Measurements from ENCODE around the gene HGFAC. TPM values are rescaled to one million over a fixed set of nuclear protein-coding genes. Genes with fewer than 3 reads are reported as not detected.

The HGFAC gene
- total RNA-seq, 1 experiment from 2014 or later, result 1.3 TPM

DNA sequence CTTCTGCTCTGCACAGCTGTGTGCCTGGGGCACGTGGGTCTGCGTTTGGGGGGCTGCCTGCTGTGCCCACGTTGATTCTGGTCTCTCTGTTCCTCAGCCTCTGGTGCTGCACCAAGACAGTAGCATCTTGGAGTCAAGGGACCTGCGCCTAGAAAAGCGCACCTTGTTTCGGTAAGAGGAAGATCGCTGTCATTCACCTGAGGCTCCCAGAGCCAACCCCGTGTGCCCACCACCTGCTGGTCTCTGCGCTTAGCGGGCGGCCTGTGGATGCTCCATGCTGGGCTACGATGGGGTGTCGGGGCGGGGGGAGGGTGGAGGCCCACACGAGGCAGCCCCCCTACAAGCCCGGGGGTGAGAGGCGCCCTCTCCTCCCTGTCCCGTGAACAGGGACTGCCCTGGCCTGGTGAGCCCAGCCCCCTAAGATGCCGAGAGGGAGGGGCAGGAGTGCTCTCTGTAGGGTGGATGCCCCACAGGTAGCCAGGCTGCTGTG, 18.9 kb upstream of the HGFAC start:
- Histone ChIP-seq H3K9me3 (ENCODE audit: insufficient read depth, low read depth) (no peaks in the 10 kb centered on the region), H3K4me2 (no peak overlapping the region), H3K79me2 (ENCODE audit: low read depth) (no peaks in the 10 kb centered on the region), H2AFZ (no peak overlapping the region), H3F3A (ENCODE audit: insufficient read depth, low read depth) (no peaks in the 10 kb centered on the region), H3K36me3 (ENCODE audit: low read depth) (no peaks in the 10 kb centered on the region), H4K20me1 (ENCODE audit: insufficient read depth) (no peaks in the 10 kb centered on the region), H3K27me3 (ENCODE audit: insufficient read depth, low read depth) (no peaks in the 10 kb centered on the region), H3K4me3 (no peak overlapping the region), H3K4me1 (replicated peaks; ENCODE audit: insufficient read depth) (no peaks in the 10 kb centered on the region), H3K9me2 (ENCODE audit: insufficient read depth) (no peaks in the 10 kb centered on the region), H3K27ac (no peak overlapping the region)
- BruUV-seq (replicated peaks), result no TSS peak
- no peak for TF ChIP-seq EZH2 (IDR thresholded peaks at IDR 0.05; ENCODE audit: low read depth)
- TF ChIP-seq, protein P1, sequence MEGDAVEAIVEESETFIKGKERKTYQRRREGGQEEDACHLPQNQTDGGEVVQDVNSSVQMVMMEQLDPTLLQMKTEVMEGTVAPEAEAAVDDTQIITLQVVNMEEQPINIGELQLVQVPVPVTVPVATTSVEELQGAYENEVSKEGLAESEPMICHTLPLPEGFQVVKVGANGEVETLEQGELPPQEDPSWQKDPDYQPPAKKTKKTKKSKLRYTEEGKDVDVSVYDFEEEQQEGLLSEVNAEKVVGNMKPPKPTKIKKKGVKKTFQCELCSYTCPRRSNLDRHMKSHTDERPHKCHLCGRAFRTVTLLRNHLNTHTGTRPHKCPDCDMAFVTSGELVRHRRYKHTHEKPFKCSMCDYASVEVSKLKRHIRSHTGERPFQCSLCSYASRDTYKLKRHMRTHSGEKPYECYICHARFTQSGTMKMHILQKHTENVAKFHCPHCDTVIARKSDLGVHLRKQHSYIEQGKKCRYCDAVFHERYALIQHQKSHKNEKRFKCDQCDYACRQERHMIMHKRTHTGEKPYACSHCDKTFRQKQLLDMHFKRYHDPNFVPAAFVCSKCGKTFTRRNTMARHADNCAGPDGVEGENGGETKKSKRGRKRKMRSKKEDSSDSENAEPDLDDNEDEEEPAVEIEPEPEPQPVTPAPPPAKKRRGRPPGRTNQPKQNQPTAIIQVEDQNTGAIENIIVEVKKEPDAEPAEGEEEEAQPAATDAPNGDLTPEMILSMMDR (conservative IDR thresholded peaks at IDR 0.05), result no peak
- no peak for DNase-seq
- CTCF ChIA-PET, result no interaction called here
- POLR2A ChIA-PET (ENCODE audit: unreplicated experiment), result no interaction called here
- intact Hi-C loops (cut with micrococcal nuclease; ENCODE audit: unreplicated experiment), result no loop called here

DNA sequence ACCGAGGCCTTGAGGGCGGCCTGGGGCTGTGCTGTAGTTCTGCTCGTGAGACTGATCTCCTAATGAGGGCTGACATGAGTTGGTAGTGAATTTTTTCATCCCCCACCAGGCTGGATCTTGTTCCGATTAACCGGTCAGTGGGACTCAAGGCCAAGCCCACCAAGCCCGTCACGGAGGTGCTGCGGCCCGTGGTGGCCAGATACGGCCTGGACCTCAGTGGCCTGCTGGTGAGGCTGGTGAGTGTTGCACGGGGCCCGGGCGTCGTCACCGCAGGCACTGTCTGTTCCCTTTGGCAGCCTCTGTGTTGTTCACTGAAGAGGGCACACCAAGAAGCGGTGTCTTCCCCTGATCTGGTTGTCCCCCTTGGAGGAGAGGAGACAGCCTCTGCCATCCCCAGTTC, 18.4 kb upstream of the HGFAC start:
- intact Hi-C loops (cut with micrococcal nuclease; ENCODE audit: unreplicated experiment), result no loop called here
- no peak overlapping the region for H3K4me3 ChIP-seq
- TF ChIP-seq EZH2 (IDR thresholded peaks at IDR 0.05; ENCODE audit: low read depth), result no peak
- TF ChIP-seq, protein P1 (conservative IDR thresholded peaks at IDR 0.05), result no peak
- no peak for DNase-seq
- H3K27ac ChIP-seq, result no peak overlapping the region
- H3K36me3 ChIP-seq (ENCODE audit: low read depth), result no peaks in the 10 kb centered on the region
- H3K4me2 ChIP-seq, result no peak overlapping the region
- no TSS peak for BruUV-seq (replicated peaks)
- H3K79me2 ChIP-seq (ENCODE audit: low read depth), result no peaks in the 10 kb centered on the region
- POLR2A ChIA-PET (ENCODE audit: unreplicated experiment), result no interaction called here
- H3K27me3 ChIP-seq (ENCODE audit: insufficient read depth, low read depth), result no peaks in the 10 kb centered on the region
- no peaks in the 10 kb centered on the region for H3F3A ChIP-seq (ENCODE audit: insufficient read depth, low read depth)
- H4K20me1 ChIP-seq (ENCODE audit: insufficient read depth), result no peaks in the 10 kb centered on the region
- H3K9me2 ChIP-seq (ENCODE audit: insufficient read depth), result no peaks in the 10 kb centered on the region
- H3K4me1 ChIP-seq (replicated peaks; ENCODE audit: insufficient read depth), result no peaks in the 10 kb centered on the region
- H2AFZ ChIP-seq, result no peak overlapping the region
- CTCF ChIA-PET, result no interaction called here
- no peaks in the 10 kb centered on the region for H3K9me3 ChIP-seq (ENCODE audit: insufficient read depth, low read depth)

DNA sequence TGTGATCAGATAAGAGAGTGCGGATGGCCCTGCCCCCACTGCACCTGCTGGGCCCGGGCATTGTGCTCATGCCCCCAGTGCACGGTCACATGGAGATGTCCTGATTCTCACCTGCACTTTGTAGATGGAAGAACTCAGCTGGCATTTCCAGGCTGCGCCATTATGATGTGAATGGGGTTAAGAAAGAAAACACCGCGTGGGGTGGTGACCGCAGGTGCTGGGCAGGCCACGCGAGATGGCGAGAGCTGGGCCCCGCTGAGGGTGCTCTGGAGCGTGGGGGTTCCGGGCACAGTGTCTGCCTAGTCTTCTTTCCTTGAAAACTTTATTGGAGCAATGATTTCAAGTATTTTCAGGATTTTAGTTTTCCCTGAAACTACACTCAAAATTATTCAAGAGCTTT, 17.8 kb upstream of the HGFAC start:
- Histone ChIP-seq H3K9me3 (ENCODE audit: insufficient read depth, low read depth) (no peaks in the 10 kb centered on the region), H3K36me3 (ENCODE audit: low read depth) (no peaks in the 10 kb centered on the region), H3K9me2 (ENCODE audit: insufficient read depth) (no peaks in the 10 kb centered on the region), H3K79me2 (ENCODE audit: low read depth) (no peaks in the 10 kb centered on the region), H3K4me1 (replicated peaks; ENCODE audit: insufficient read depth) (no peaks in the 10 kb centered on the region), H2AFZ (no peak overlapping the region), H4K20me1 (ENCODE audit: insufficient read depth) (no peaks in the 10 kb centered on the region), H3K4me3 (no peak overlapping the region), H3F3A (ENCODE audit: insufficient read depth, low read depth) (no peaks in the 10 kb centered on the region), H3K27ac (no peak overlapping the region), H3K4me2 (no peak overlapping the region), H3K27me3 (ENCODE audit: insufficient read depth, low read depth) (no peaks in the 10 kb centered on the region)
- ChIA-PET POLR2A (ENCODE audit: unreplicated experiment) (no interaction called here), CTCF (no interaction called here)
- intact Hi-C loops (cut with micrococcal nuclease; ENCODE audit: unreplicated experiment), result no loop called here
- no TSS peak for BruUV-seq (replicated peaks)
- TF ChIP-seq, protein P1 (conservative IDR thresholded peaks at IDR 0.05), result no peak
- no peak for TF ChIP-seq EZH2 (IDR thresholded peaks at IDR 0.05; ENCODE audit: low read depth)
- no peak for DNase-seq

Measured in PC-9 (cell line).